ENCODE measurements around the gene NT5DC4.

- TF ChIP-seq POLR2A (IDR thresholded peaks at IDR 0.05), result no peak
- no peak for TF ChIP-seq CTCF (IDR thresholded peaks at IDR 0.05)
Observed at GRCh38 chr2:112730216-112730615, 9.4 kb downstream of the NT5DC4 start.

All from body of pancreas (tissue), 4 donors.